Mononuclear cell (primary cell): Measurements from ENCODE around the gene B9D2. TPM values are rescaled to one million over a fixed set of nuclear protein-coding genes. Genes with fewer than 3 reads are reported as not detected.

Experiments used
- H3K27me3 ChIP-seq: 2 replicates; pipeline ENCODE4 v1.6.0; 2011; ENCODE audit warnings: low read length, control low read depth; ENCODE audit not compliant: insufficient read depth
- H3K4me1 ChIP-seq: 2 replicates; pipeline ENCODE4 v1.5.1; 2011; ENCODE audit warnings: mild to moderate bottlenecking, low read length, control low read depth; ENCODE audit not compliant: insufficient read depth
- H3K4me3 ChIP-seq: 2 replicates; pipeline ENCODE4 v1.5.1; 2011; ENCODE audit warnings: mild to moderate bottlenecking, low read length, moderate library complexity
- H3K9me3 ChIP-seq: 2 replicates; pipeline ENCODE4 v1.5.1; 2011; ENCODE audit warnings: low read depth, mild to moderate bottlenecking, control low read depth, low read length
- total RNA-seq: library from RNA; depleted of rRNA; stranded (reverse); fragments of >200 nt; gene quantifications from one replicate; pipeline ENCODE4 v1.2.3, GENCODE V29; 2012

The B9D2 gene
- total RNA-seq, 1 donor = 3.8 TPM

DNA sequence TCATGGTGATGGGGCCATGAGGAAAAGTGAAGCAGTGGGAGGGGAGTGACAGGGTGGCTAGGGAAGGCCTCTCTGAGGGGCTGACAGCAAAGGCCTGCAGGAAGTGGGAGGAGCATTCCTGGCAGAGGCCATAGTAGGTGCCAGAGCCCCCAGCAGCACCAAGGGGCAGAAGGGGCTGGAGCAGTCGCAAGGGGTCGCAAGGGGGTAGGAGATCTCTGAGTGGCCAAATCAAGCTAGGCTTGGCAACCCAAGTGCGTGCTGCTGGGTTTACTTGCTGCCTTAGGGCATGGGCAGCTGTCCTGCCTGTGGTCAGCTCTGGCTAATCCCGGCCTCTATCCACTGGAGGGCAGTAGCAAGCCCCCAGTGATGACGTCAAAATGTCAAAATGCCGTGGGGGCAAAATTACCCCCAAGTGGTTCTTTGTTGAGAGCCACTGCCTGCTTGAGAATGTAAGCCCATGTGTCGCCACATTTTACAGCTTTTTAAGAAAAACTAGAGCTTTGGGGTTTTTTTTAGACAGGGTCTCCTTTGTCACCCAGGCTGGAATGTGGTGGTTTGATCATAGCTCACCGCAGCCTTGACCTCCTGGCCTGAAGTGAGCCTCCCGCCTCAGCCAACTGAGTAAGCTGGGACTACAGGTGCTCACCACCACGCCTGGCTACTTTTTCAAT, 42.2 kb downstream of the B9D2 start:
- peaks cover 57% of the 10 kb centered on the region for H3K4me1 ChIP-seq
- H3K9me3 ChIP-seq = no peaks in the 10 kb centered on the region
- no peaks in the 10 kb centered on the region for H3K27me3 ChIP-seq
- no peak overlapping the region for H3K4me3 ChIP-seq

DNA sequence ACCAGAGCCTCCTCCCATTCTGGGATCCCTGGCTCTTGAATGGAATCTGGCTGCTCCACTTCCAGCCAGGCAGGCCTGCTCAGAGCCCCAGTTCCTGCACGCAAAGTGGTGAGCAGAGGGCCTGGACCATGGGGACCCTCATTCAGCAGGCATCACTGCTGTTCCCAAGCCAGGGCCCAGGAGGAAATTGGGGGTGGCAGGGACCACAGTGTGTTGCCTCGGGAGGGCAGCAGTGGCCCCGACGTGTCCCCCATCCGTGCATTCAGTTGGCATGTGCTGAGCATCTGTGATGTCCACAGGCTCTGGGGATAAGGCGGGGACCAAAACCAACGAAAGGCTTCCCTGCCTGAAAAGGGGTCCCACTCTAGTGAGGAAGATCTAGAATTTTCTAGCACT, 42.7 kb downstream of the B9D2 start:
- Histone ChIP-seq H3K27me3 (no peaks in the 10 kb centered on the region), H3K9me3 (no peaks in the 10 kb centered on the region), H3K4me1 (peaks cover 52% of the 10 kb centered on the region), H3K4me3 (no peak overlapping the region)

DNA sequence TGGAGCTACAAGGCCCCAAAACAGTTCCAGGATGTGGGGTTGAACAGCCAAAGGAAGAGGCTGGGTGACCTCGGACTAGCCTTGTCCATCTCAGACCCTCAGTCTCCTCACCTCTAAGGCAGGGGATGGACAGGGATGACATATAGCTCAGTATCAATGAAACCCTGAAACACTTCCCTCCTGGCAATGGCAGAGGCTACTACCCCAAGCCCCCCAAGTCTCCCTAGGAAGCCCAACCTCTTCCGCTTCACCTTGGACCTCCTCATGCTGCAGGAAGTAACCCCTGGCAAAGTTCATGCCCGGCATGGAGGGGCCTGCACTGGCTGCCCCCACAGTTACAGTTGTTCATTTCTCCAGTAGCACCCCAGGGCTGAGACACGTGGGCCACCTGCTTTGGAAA, 43.4 kb downstream of the B9D2 start:
- Histone ChIP-seq H3K4me3 (no peak overlapping the region), H3K9me3 (no peaks in the 10 kb centered on the region), H3K4me1 (peaks cover 46% of the 10 kb centered on the region), H3K27me3 (no peaks in the 10 kb centered on the region)

DNA sequence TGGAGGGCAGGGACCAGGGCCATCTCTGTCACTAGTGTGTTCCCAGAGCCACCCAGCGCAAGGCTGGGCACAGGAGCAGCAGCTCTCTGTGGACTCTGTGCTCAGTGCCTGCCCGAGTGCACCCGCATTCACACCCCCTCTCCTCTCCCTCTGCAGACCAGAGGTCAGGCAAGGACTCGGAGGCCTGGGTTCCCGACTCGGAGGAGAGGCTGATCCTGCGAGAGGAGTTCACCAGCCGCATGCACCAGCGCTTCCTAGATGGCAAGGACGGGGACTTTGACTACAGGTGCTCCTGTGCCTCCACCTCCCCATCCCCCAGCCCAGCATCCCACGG, 43.8 kb downstream of the B9D2 start:
- Histone ChIP-seq H3K27me3 (no peaks in the 10 kb centered on the region), H3K9me3 (no peaks in the 10 kb centered on the region), H3K4me3 (no peak overlapping the region), H3K4me1 (peaks cover 41% of the 10 kb centered on the region)

DNA sequence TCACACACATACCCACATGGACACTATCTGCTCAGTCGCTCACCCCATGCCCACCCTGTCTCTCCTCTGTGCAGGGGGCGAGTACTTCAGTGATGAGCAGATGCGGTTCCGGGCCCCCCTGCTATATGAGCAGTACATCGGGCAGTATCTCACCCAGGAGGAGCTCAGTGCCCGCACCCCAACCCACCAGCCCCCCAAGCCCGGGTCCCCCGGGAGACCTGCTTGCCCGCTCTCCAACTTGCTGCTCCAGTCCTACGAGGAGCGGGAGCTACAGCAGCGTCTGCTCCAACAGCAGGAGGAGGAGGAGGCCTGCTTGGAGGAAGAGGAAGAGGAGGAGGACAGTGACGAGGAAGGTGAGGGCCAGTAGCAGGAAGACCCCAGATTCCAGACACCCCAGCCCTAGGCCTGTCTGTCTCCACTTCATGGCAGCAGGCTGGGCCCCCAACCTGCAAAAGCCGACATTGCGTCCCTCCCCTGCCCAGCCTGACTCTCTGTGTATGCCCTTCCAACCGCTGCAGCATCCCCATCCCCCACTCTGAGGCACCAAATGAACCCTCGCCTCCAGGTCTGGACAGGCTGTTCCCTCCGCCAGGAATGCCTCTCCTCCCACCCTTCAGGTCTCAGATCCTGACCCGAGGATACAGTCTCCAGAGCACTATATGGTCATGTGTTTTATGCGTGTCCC, 44.3 kb downstream of the B9D2 start:
- H3K4me1 ChIP-seq = peaks cover 36% of the 10 kb centered on the region
- H3K4me3 ChIP-seq = no peak overlapping the region
- H3K9me3 ChIP-seq = no peaks in the 10 kb centered on the region
- H3K27me3 ChIP-seq = no peaks in the 10 kb centered on the region

DNA sequence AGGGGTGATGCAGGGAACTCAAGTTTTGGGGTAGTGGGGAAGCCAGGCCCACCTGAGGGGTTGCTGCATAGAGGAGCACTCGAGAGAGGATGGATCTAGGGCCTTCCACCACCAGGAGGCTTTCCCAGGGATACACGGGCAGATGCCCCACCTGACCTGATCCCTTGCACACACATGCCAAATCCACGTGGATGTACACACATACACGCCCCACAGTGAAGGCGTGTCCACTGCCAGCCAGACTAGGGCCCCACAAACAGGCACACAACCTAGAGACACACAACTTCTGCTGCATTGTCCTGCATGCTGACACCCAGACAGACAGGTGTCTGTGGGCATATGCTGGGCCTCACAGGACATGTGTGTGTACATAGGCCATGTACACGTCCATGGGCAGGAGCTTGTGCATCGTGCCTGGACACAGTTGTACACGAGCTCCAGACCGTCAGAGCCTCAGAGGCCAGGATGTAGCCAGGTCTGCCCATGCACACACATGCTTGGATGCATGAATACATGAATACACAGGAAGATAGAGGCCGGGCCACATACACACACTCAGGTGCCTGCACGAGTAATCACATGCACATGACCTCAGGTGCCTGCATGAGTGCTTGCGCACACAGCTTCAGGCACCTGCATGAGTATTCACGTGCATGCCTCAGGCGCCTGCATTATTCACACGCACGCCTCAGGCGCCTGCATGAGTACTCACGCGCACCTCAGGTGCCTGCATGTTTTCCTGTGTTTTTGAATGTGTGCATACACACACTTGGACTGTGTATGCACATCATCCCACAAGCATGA, 45.1 kb downstream of the B9D2 start:
- Histone ChIP-seq H3K27me3 (no peaks in the 10 kb centered on the region), H3K4me1 (peaks cover 29% of the 10 kb centered on the region), H3K9me3 (no peaks in the 10 kb centered on the region), H3K4me3 (no peak overlapping the region)

DNA sequence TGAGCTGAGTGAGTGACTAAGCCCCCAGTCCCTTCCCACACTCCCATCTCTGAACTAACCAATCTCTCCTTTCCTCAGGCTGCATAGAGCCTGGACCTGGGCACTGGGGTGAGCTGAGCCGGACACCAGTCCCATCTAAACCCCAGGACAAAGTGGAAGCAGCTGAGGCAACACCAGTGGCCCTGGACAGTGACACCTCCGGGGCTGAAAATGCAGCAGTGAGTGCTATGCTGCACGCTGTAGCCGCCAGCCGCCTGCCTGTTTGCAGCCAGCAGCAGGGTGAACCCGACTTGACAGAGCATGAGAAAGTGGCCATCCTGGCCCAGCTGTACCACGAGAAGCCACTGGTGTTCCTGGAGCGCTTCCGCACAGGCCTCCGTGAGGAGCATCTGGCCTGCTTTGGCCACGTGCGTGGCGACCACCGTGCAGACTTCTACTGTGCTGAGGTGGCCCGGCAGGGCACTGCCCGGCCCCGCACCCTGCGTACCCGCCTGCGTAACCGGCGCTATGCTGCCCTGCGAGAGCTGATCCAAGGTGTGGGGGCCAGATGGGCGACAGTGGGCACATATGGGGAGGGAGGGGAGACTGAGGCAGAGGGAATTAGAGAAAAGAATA, 47.5 kb downstream of the B9D2 start:
- H3K4me1 ChIP-seq = peaks cover 16% of the 10 kb centered on the region
- H3K9me3 ChIP-seq = no peaks in the 10 kb centered on the region
- H3K27me3 ChIP-seq = no peaks in the 10 kb centered on the region
- no peak overlapping the region for H3K4me3 ChIP-seq

DNA sequence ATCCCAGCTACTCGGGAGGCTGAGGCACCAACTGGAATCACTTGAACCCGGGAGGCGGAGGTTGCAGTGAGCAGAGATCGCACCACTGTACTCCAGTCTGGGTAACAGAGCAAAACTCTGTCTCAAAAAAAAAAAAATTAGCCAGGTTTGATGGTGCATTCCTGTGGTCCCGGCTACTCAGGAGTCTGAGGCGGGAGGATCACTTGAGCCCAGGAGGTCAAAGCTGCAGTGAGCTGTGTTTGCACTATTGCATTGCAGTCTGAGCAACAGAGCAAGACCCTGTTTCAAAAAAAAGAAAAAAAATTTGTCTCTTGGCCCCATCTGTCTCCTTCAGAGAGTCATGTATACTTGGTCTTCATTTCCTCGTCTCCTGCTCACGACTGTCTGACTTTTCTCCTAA, 52.3 kb downstream of the B9D2 start:
- H3K4me1 ChIP-seq = peaks cover 54% of the 10 kb centered on the region
- H3K27me3 ChIP-seq = no peaks in the 10 kb centered on the region
- H3K4me3 ChIP-seq = no peak overlapping the region
- no peaks in the 10 kb centered on the region for H3K9me3 ChIP-seq

DNA sequence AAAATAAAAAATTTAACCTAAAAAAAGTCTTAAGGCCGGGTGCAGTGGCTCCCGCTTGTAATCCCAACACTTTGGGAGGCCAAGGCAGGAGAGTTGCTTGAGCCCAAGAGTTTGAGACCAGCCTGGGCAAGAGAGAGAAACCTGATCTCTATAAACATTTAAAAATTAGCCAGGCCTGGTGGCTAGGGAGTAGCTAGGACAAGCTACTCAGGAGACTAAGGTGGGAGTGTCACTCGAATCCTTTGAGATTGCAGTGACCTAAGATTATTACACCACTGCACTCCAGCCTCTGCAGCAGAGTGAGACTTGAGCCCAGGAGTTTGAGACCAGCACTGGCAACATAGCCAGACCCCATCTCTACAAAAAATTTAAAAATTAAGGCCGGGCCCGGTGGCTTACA, 52.9 kb downstream of the B9D2 start:
- Histone ChIP-seq H3K27me3 (no peaks in the 10 kb centered on the region), H3K9me3 (no peaks in the 10 kb centered on the region), H3K4me1 (peaks cover 59% of the 10 kb centered on the region), H3K4me3 (no peak overlapping the region)

DNA sequence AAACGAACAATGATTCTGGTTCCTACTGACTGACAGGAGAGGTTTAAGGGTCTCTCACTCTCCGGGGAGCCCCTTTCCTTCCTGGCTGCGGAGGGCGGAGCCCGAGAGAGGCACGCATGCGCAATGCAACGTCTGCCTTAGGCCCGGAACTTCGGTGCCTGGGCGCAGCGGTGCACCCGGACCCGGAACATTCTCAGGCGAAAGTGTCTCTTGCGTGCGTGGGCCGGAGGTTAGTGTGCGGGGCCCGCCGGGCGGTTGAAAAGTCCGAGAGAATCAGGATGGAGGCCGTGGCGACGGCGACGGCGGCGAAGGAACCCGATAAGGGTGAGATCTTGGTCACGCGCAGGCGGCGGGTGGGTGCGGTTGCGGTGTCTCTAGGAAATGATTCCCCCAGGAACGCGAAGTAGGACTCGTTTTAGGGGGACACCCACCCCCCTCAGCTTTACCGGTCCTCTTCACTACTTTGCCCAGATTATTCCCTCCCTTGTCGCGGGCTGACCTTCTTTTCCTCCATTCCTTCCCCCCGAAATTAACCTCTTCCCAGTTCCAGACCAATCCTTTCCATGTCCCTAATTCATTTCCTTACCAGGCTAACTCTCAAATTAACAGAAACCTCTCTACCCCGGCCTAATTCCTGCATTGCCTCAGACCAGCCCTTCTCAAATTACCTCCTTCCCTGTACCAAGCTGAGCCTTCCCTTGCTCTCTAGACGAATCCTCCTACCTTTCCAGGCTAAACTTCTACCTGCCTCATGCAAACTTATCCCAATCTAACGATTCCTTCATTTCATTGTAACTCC, 53.7 kb downstream of the B9D2 start, which contains the start of gene CCDC97:
Gene CCDC97 (plus strand): TSS at position 140 of the 799 bp plus-strand sequence. CDS start 139 bp downstream, at position 279.
- no peaks in the 10 kb centered on the region for H3K9me3 ChIP-seq
- peaks cover 67% of the 10 kb centered on the region for H3K4me1 ChIP-seq
- no peaks in the 10 kb centered on the region for H3K27me3 ChIP-seq
- H3K4me3 ChIP-seq = peak within 1 kb of the TSS; percentile 96

DNA sequence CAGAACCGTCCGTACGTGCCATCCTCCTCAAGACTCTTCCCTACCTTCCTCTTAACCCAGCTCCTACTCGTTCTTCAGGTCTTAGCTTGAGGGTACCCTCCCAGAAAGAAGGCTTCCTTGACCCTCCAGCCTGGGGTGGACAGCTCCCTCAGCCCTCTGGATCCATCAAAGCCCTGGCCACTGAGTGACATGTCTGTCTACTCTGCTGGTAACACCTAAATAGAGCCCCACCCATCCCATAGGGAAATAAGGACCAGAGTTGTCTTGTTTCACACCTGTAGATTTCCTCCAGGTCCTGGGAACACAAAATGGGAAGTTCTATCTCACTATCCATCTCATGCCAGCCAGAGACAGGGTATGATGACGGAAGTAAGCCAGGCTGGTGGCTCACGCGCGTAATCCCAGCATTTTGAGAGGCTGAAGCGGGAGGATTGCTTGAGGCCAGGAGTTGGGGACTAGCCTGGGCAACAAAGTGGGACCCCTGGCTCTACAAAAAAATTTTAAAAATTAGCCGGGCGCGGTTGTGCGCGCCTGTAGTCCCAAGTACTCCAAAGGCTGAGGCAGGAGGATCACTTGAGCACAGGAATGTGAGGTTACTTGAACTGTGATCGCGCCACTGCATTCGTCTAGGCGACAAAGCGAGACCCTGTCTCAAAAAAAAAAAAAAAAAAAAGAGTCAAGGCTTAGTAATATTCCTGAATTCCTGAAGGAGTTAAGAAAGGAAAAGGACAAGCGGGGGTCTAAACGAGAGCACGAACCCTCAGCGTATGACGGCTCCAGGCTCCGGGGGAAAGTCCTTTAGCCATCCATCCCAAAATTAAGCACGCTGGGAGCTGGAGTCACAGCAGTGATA, 54.5 kb downstream of the B9D2 start:
- Histone ChIP-seq H3K27me3 (no peaks in the 10 kb centered on the region), H3K4me3 (peak overlapping the region; percentile 96), H3K4me1 (peaks cover 76% of the 10 kb centered on the region), H3K9me3 (no peaks in the 10 kb centered on the region)

DNA sequence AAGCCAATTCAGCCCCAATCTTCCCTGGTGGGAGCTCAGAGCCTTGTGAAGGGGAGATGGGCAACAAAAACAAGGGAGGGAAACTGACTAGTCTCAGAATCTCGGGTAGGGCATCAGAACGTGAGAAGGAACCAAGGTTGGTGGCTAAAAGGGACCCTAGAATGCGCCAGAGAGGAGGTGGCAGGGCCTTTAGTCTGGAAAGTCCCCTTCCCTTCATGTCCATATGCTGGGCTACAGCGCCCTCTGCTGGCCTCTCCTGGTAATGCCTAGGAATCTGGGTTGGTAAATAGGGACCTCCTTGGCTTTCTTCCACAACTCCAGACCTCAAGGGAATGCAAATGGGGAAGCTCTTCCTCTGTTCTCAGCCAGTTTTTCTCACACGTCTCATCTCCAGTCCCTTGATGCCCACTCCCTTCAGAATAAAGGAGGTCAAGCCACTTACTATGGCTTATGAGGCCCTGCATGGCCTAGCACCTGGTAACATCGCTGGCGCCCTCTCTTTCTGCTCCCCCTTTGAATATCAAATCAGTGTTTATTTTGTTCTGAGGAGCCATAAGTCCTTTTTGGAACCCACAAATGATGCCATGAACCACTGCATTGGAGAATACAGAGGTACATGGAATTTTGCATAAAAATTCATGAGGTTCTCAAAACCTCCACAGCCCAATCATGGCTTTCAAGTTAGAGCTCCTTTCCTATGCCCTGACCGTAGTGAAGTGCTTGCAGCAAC, 55.3 kb downstream of the B9D2 start:
- H3K9me3 ChIP-seq = no peaks in the 10 kb centered on the region
- H3K4me1 ChIP-seq = peaks cover 84% of the 10 kb centered on the region
- no peaks in the 10 kb centered on the region for H3K27me3 ChIP-seq
- H3K4me3 ChIP-seq = peak overlapping the region; percentile 96

DNA sequence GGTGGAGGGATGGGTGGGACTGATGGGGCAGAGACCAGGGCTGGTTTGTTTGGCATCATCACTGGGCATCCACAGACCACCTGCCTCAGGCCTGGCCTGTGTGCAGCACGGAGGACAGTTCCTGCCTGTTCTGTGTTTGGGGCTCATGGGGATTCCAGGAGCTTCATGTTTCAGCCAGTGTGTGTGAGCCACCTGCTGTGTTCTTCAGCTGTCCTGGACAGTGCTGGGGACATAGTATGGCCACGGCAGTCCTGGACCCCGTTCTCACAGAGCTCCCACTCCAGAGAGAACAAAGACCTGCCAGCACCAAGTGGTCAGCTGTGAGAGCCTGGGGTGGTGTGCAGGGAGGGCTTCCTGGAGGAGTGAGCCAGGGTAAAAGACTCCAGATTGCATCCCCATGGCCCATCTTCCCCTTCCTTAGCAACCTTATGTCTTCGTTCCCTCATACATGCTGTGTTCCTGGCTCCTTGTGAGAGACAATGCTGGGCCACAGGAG, 55.9 kb downstream of the B9D2 start:
- Histone ChIP-seq H3K4me1 (peaks cover 90% of the 10 kb centered on the region), H3K27me3 (no peaks in the 10 kb centered on the region), H3K9me3 (no peaks in the 10 kb centered on the region), H3K4me3 (no peak overlapping the region)
